Measurements from ENCODE around the gene ATG101. TPM values are rescaled to one million over a fixed set of nuclear protein-coding genes. Genes with fewer than 3 reads are reported as not detected.

Gene ATG101
- total and polyA plus RNA-seq, 2 donors, result 20.4 to 46.4 TPM

DNA sequence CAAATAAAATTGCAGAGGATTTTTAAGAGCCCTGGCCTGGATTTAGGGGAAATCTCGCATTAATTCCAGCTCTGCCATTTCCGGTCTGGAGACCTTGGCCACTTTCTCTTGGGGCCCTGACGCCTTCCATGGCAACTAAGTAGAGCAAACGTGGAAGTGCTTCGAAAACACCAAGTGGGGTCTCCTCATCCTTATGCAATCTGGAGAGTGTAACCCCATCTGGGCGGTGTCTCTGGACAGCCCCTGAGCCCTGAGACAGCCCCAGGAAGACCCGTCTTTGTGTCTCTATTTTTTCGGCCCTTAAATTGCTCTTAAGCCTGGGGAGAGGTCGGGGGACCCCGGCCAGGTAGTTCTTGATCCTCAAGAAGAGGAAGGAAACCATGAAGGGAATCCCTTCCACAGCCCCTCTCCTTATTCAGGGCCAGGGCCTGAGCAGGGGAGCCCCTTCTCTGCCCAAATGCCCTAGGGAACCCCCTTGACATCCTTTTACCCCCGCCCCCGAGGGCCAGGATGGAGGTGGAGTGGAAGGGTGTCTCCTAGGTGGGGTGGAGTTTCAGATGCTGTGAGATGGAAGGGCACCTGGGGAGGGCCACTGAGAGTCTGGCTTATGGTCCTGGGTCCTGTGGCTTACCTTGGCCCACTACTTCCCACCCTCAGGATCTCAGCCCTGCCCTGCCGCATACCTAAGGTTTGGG is 36.2 kb upstream of the ATG101 start:
- peak overlapping the region; percentile 6 for H3K4me3 ChIP-seq (ENCODE audit: low read depth, low read length)
- H3K36me3 ChIP-seq (ENCODE audit: insufficient read depth), result no peaks in the 10 kb centered on the region
- H3K4me1 ChIP-seq (ENCODE audit: insufficient read depth), result no peaks in the 10 kb centered on the region
- WGBS, result 53% methylated on average over 13 of the region's 13 CpGs
- H3K27ac ChIP-seq (ENCODE audit: low read depth), result peak overlapping the region; percentile 83
- DNase-seq (ENCODE audit: extremely low spot score), result no peak

DNA sequence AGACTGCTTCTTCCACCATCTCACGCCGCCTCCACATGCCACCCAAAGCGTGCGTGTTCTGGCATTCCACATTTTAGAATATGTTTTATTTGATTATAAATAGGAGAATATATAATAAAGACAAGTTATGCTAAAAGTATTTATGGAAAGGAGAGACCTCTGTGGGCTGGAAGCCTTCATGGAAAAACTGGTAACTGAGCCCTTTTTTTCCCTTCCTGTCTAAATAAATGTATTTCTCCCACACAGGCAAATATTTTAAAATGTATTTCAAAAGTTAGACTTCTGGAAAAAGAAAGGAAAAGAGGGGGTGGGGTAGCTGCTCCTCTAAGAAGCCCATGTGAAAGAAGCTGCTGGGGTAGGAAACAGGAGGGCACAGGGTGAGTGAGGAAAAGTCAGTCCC is 34.6 kb upstream of the ATG101 start:
- no peaks in the 10 kb centered on the region for H3K36me3 ChIP-seq (ENCODE audit: insufficient read depth)
- no peak for DNase-seq (ENCODE audit: extremely low spot score)
- H3K27ac ChIP-seq (ENCODE audit: low read depth), result no peak overlapping the region
- WGBS, result 90% methylated on average over 4 of the region's 4 CpGs
- no peaks in the 10 kb centered on the region for H3K4me1 ChIP-seq (ENCODE audit: insufficient read depth)
- H3K4me3 ChIP-seq (ENCODE audit: low read depth, low read length), result no peak overlapping the region

DNA sequence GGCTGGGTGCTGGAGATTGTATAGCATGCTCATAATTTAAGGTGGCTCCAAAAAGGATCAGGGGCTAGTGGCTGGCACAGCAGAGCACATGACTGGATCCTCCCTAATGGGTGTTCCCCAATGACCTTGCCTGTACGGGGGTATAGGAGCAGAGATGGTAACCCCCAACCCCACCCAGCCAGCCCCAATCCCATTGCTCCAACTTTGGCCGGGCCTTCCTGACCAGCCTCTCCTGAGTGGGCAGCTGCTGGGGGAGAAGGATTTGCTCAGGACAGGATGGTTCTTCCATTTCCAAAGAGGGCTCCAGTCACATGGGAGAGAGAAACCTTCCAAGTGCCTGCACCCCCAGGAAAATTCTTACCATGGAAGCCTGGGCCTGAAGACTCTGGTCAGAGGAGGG is 33.9 kb upstream of the ATG101 start:
- H3K36me3 ChIP-seq (ENCODE audit: insufficient read depth), result no peaks in the 10 kb centered on the region
- H3K4me3 ChIP-seq (ENCODE audit: low read depth, low read length), result no peak overlapping the region
- WGBS, result 73% methylated on average over 2 of the region's 2 CpGs
- DNase-seq (ENCODE audit: extremely low spot score), result no peak
- H3K27ac ChIP-seq (ENCODE audit: low read depth), result no peak overlapping the region
- H3K4me1 ChIP-seq (ENCODE audit: insufficient read depth), result no peaks in the 10 kb centered on the region

DNA sequence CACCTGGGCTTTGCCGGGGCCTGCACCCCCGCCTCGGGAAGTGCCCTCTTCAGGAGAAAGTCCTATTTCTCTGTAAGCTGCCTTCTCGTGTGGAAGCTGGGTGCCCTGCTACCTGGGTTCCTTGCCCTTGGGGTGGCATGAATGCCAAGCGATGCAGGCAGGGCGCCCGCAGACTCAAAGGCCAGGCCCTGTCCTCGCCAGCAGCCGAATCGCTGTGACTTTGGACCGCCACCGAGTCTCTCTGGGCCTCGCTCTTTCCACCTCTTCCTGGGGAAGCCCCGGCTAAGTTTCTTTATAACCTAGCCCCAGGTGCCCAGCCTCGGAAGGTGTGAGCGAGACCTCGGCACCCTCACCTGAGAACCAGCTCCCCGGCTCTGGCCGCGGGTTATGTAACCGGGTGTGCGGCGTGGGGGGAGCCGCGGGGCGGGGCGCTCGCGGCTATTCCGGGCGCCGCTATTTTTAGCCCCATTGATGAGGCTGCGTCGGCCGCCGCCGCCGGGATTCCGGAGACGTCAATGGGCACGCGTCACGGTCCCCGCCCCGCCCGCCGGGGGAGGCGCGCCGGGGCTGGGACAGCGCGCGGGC is 33.1 kb upstream of the ATG101 start:
- Histone ChIP-seq H3K27ac (ENCODE audit: low read depth) (peak overlapping the region; percentile 25), H3K4me1 (ENCODE audit: insufficient read depth) (no peaks in the 10 kb centered on the region), H3K36me3 (ENCODE audit: insufficient read depth) (no peaks in the 10 kb centered on the region), H3K4me3 (ENCODE audit: low read depth, low read length) (peak overlapping the region; percentile 65)
- DNase-seq (ENCODE audit: extremely low spot score), result no peak
- WGBS, result 12% methylated on average over 53 of the region's 53 CpGs

DNA sequence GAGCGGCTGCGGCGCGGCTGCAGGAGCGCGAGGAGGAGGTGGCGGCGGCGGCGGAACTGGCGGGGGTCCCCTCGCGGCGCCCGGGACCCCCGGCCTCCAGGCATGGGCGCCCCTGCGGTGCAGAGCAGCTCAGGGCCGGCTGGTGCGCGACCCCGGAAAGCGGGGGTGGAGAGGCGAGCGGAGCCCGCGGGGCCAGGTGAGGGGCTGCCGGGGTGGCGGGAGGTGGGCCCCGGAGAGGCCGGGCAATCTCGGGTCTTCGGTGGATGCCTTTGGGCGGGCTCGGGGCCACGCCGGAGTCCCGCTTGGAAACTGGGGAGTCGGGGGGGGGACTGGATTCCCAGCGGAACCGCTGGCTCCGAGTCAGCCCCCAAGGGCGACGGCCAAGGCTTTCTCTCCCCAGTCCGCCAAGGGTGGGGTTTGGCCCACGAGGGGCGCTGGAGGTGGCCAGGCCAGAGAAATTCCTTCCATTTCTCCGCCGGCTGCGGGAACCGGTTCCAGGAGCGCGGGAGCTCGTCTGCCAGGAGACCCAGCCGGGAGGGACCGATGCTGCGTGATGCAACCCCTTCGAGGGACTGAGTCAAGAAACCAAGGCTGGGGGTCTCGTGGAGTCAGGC is 32.4 kb upstream of the ATG101 start:
- no peak for DNase-seq (ENCODE audit: extremely low spot score)
- 2% methylated on average over 59 of the region's 59 CpGs for WGBS
- Histone ChIP-seq H3K27ac (ENCODE audit: low read depth) (peak overlapping the region; percentile 62), H3K36me3 (ENCODE audit: insufficient read depth) (no peaks in the 10 kb centered on the region), H3K4me3 (ENCODE audit: low read depth, low read length) (peak overlapping the region; percentile 65), H3K4me1 (ENCODE audit: insufficient read depth) (no peaks in the 10 kb centered on the region)

DNA sequence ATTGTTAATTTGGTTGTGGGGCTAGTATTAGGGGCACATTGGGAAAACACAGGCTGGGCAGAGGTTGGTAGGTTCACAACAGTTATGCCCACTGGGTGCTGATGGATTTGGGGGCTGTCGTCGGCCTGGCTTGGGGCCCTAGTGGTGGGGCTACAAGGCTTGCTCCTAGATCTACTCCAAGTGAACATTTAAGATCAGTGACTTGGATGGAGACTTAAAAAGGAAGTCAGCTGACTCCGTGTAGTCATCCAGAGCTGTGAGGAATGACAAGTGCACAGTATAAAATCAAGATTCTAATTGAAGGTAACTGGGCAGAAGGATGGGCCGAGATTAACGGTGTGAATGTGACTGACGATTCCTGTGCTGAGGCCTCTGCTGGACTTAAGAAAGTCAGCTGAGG is 31.3 kb upstream of the ATG101 start:
- Histone ChIP-seq H3K4me3 (ENCODE audit: low read depth, low read length) (no peak overlapping the region), H3K36me3 (ENCODE audit: insufficient read depth) (no peaks in the 10 kb centered on the region), H3K4me1 (ENCODE audit: insufficient read depth) (no peaks in the 10 kb centered on the region), H3K27ac (ENCODE audit: low read depth) (peak overlapping the region; percentile 27)
- no peak for DNase-seq (ENCODE audit: extremely low spot score)
- 68% methylated on average over 6 of the region's 6 CpGs for WGBS

DNA sequence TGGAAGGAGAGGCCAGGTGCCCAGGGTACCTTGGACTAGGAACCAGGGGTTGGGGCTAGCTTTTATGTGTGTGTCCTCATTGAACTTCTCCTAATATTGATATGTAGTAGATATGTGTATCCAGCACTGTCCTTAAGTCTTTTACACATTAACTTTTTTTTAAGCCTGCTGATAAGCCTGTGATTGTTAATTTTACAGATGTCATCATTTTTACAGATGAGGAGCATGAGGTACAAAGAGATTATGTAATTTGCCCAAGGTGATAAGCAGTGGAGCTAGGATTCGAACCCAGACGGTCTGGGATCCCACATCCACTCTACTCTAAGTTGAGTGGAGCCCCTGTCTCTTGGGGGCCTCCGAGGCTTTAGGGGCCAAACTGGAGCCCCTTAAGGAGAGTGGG is 28.7 kb upstream of the ATG101 start:
- DNase-seq (ENCODE audit: extremely low spot score), result no peak
- H3K4me3 ChIP-seq (ENCODE audit: low read depth, low read length), result no peak overlapping the region
- H3K27ac ChIP-seq (ENCODE audit: low read depth), result no peak overlapping the region
- WGBS, result 75% methylated on average over 3 of the region's 3 CpGs
- H3K4me1 ChIP-seq (ENCODE audit: insufficient read depth), result no peaks in the 10 kb centered on the region
- H3K36me3 ChIP-seq (ENCODE audit: insufficient read depth), result no peaks in the 10 kb centered on the region

DNA sequence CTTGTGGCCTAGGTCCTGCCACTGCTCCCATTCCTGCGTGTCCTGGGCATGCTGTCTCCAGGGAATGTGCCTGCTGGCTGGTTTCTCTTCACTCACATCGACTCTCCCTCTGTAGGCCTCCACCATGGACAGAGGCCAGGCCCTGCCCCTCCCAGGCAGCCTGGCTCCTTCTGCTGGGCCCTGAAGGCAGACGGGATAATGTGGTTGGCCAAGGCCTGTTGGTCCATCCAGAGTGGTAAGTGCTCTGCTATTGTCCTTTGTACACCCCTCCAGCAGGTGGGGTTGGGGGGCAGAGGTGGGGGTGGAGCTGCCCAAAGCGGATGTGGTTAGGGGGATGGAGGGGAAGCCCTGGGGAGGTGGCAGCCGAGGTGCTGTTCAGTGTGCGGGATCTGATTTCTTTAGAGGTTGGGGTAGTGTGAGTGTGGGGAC is 28.1 kb upstream of the ATG101 start:
- Histone ChIP-seq H3K4me3 (ENCODE audit: low read depth, low read length) (no peak overlapping the region), H3K4me1 (ENCODE audit: insufficient read depth) (no peaks in the 10 kb centered on the region), H3K36me3 (ENCODE audit: insufficient read depth) (no peaks in the 10 kb centered on the region), H3K27ac (ENCODE audit: low read depth) (no peak overlapping the region)
- 54% methylated on average over 6 of the region's 6 CpGs for WGBS
- no peak for DNase-seq (ENCODE audit: extremely low spot score)

DNA sequence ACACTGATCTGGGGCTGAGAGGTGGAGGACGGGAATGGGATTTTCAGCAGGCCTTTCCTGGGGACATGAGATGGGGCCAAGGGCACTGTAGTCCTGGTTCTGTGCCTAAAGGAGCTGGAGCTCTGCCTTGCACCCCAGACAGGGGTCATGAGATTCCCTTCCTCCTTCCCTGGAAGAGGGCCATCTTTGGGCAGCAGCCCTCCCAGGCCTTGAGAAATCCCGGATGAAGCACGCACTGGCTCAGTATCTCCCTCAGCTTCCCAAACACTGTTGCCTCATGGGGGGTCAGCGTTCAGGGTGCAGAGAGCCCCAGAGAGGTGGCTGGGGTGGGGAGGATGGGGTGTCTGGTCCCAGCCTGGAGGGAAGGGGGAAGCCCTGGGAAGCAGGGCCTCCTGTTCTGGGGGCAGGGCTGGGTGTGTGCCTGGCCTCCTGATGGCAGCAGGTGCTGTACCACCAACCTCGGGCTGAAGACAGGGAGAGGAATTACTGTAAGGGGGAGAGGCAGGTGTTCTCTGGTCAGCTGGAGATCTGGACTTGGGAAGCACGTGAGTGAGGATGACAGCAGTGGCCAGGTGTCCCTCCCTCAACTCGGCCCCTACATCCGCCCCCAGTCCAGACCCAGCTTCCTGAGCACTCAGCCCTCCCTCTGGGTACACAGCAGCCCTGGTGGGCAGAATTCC is 26.9 kb upstream of the ATG101 start:
- no peak for DNase-seq (ENCODE audit: extremely low spot score)
- Histone ChIP-seq H3K36me3 (ENCODE audit: insufficient read depth) (no peaks in the 10 kb centered on the region), H3K4me1 (ENCODE audit: insufficient read depth) (no peaks in the 10 kb centered on the region), H3K4me3 (ENCODE audit: low read depth, low read length) (no peak overlapping the region), H3K27ac (ENCODE audit: low read depth) (no peak overlapping the region)
- WGBS, result 86% methylated on average over 8 of the region's 8 CpGs

DNA sequence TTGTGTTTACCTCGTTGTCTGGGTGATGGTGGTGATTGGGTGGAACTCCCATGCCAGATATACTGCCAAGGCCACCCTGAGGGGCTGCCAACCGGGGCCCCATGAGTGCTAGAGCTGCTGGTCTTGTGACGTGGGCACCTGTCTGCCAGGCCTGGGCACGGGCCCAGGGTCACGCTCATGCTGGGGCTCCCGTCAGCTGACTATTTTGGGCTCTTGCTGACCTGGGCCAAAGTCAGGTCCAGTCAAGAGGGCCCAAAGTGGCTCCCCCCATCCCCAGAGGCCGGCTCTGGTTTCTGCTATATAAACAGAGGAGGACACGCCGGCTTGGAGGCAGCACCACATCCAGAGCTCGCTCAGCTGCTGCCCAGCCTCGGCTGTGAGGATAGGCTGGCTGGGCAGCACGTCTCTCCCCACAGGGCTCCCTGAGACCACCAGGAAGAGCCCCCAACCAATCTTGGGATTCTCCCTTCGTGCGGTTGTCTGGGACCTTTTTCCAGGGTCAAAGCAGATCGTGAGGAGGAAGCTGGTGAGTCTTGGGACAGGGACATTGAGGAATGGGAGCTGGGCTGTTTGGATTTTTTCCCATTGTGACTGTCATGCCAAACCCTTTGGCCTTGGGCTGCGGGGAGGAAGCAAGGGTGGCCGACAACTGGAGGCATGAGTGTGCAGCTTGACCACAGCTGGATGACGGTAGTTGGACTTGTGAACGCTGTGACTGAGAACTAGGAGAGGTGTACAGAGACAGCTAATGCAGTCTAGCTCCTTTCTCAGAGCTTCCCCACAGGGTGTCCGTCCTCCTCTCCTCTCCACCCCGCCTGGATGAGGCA is 26.2 kb upstream of the ATG101 start:
- Histone ChIP-seq H3K36me3 (ENCODE audit: insufficient read depth) (no peaks in the 10 kb centered on the region), H3K27ac (ENCODE audit: low read depth) (no peak overlapping the region), H3K4me1 (ENCODE audit: insufficient read depth) (no peaks in the 10 kb centered on the region), H3K4me3 (ENCODE audit: low read depth, low read length) (no peak overlapping the region)
- WGBS, result 70% methylated on average over 21 of the region's 21 CpGs
- DNase-seq (ENCODE audit: extremely low spot score), result no peak

DNA sequence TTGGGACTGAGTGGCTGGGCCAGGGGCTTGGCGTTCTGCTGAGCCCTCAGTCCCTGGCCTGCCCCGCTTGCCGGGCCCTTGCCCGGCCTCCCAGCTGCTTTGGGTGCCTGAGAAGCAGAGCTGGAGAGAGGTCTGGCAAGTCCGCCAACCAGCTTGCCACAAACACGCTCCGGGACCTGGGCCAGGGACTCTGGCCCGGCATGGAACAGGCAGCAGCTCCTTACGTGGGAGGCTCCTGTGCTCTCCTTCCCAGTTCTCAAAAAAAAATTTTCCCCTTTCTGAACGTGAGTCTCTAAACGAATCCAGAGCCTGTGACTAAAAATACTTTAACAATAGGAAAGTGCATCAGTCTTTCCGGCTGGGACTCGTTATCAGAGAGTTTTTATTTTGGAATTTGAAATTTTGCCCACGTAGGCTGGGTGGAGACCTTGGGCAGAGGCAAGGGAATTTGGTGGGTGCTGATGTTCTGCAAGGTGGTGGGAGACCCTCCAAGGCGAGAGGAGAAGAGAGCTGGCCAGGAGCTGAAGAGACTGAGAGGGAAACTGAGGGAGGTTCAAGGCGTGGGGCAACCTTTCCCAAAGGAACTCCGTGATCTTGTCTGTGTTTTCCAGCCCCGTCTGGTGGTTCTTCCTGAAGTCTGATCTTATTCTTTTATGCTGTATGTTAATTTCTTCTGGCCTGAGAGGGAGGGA is 25.3 kb upstream of the ATG101 start:
- 42% methylated on average over 18 of the region's 18 CpGs for WGBS
- no peak overlapping the region for H3K27ac ChIP-seq (ENCODE audit: low read depth)
- DNase-seq (ENCODE audit: extremely low spot score), result no peak
- no peaks in the 10 kb centered on the region for H3K4me1 ChIP-seq (ENCODE audit: insufficient read depth)
- no peak overlapping the region for H3K4me3 ChIP-seq (ENCODE audit: low read depth, low read length)
- H3K36me3 ChIP-seq (ENCODE audit: insufficient read depth), result no peaks in the 10 kb centered on the region

DNA sequence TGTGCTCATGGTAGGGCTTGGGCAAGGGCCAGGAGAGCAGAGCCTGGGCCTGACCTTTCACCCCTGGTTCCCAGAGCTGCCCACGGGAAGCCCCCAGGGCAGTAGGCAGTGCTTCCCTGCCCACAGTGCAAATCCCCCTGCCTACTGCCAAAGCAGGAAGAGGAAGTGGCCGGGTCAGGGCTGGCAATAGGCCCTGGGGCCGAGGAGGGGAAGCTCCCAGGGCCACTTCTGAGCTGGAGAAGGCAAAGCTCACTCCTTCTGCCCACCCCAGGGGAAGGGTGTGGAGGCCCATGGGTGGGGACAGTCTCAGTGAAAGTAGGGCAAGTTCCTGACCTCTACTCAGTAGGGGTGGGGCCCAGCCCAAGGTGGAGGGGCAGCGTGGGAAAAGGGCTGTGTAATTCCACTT is 24.0 kb upstream of the ATG101 start:
- WGBS, result 45% methylated on average over 4 of the region's 4 CpGs
- Histone ChIP-seq H3K4me1 (ENCODE audit: insufficient read depth) (no peaks in the 10 kb centered on the region), H3K27ac (ENCODE audit: low read depth) (no peak overlapping the region), H3K4me3 (ENCODE audit: low read depth, low read length) (no peak overlapping the region), H3K36me3 (ENCODE audit: insufficient read depth) (no peaks in the 10 kb centered on the region)
- no peak for DNase-seq (ENCODE audit: extremely low spot score)

DNA sequence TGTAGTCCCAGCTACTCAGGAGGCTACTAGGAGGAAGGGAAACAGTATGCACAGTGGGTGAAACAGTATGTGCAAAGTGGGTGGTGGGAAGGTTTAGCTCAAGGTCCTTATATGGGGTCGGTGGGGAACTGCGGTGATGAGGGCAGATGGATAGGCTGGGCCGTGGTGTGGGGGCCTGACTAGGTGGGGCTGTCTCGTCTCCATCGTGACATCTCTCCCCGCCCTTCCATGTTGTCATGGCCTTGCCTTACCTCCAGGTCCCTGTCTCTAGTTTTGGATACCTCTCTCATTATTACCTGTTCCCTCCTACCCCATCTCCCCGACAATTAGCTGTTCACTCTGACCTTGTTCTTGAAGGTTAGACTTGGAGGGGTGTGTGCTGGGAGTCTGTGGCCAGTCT is 22.9 kb upstream of the ATG101 start:
- 84% methylated on average over 7 of the region's 7 CpGs for WGBS
- Histone ChIP-seq H3K4me3 (ENCODE audit: low read depth, low read length) (no peak overlapping the region), H3K27ac (ENCODE audit: low read depth) (no peak overlapping the region), H3K36me3 (ENCODE audit: insufficient read depth) (no peaks in the 10 kb centered on the region), H3K4me1 (ENCODE audit: insufficient read depth) (no peaks in the 10 kb centered on the region)
- no peak for DNase-seq (ENCODE audit: extremely low spot score)
